HG02610 (cell line): Measurements from ENCODE around the gene TRRAP.
"Not testable (repeated sequence)": the region's sequence is repeated elsewhere in the genome, so short reads cannot be mapped to it uniquely, and the experiment has no call there.

Source experiments
- ATAC-seq: cut with Tn5 transposase; IDR thresholded peaks from one replicate; pipeline ENCODE4 v1.9.1; 2021; ENCODE audit warnings: mild to moderate bottlenecking, moderate library complexity; ENCODE audit not compliant: unreplicated experiment

The TRRAP gene

DNA sequence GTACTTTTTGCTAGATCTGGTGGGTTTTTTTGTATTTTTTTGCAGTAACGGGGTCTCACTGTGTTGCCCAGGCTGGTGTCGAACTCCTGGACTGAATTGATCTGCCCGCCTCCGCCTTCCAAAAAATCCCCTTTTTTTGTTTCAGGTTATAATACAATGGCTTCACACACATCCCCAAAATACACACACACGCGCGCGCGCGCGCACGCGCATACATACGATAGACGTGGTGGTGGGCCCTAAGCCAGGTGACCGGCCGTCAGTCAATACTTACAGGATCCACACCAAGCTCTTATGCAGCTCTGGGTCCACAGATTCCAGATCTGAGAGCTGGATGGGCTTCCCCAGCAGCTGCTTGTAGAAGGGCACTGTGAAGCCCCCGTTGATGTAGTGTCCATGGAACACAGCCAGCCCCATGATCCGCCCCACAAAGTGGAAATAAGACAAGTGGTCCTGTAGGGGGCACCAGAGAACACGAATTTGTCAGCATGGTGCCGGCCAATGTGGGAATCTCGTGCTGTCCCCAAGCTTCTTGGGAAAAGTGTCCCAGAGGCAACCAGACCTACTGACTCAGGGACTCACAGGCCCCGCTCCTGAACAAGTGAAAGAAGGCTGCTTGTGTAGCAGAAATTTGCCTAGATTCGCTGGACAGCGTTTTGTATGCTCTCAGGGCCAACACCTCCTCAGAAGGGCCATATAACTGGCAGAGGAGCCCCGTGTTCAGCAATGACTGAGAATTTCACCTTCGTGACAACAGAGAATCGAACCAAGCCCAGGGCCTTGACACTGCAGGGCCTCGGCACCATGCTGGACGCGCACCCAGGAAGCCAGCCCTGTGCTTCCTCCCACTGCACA, 162.0 kb downstream of the TRRAP start:
- no peak for ATAC-seq

GRCh38 chr7:99041526-99041925, 163.2 kb downstream of the TRRAP start:
- ATAC-seq = no peak

- ATAC-seq = no peak
These were observed 164.6 kb downstream of the TRRAP start for GRCh38 chr7:99042957-99043356.

DNA sequence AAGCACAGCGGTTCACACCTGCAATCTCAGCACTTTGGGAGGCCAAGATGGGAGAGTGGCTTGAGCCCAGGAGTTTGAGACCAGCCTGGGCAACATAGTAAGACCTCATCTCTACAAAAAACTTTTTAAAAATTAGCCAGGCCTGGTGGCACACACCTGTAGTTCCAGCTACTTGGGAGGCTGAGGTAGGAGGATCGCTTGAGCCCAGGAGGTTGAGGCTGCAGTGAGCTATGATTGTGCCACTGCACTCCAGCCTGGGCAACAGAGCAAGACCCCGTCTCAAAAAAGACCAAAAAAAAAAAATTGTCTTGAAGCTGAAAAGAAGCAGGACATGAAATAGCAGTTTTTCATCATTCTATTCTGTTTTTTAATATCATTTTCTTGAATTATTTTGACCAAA, 166.5 kb downstream of the TRRAP start:
- not testable (repeated sequence) for ATAC-seq

DNA sequence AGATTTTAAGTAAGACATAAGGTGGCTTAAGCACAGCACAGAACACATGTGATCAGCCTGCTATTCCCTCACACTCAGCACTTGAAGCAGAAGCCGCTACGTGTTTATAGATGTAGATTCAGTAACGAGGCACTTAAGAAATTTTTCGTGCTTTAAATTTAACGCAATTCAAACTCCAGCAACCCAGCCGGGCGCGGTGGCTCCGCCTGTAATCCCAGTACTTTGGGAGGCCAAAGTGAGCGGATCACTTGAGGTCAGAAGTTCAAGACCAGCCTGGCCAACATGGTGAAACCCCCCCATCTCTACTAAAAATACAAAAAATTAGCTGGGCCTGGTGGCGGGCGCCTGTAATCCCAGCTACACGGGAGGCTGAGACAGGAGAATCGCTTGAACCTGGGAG, 167.9 kb downstream of the TRRAP start:
- not testable (repeated sequence) for ATAC-seq

DNA sequence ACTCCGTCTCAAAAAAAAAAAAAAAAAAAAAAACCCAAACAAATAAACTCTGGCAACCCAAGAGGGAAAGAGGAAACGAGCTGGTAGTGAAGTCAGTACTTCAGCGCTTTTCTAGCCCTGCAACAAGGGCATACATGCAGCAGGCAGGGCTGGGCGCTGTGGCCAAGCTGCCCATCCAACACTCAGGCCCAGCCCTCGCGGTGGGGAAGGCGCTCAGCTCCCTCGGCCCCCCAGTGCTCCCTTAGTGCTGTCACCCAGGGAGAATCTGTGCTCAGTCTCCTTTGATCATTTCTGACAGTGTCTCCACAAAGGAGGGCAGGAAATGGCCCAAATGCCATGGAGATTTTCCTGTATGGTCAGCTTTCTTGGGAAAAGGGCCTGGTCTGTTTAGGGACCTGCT, 168.4 kb downstream of the TRRAP start:
- ATAC-seq = no peak

- ATAC-seq = no peak
These were observed 169.3 kb downstream of the TRRAP start for GRCh38 chr7:99047526-99048077.

- no peak for ATAC-seq
These were observed 172.6 kb downstream of the TRRAP start for GRCh38 chr7:99050971-99051370.

DNA sequence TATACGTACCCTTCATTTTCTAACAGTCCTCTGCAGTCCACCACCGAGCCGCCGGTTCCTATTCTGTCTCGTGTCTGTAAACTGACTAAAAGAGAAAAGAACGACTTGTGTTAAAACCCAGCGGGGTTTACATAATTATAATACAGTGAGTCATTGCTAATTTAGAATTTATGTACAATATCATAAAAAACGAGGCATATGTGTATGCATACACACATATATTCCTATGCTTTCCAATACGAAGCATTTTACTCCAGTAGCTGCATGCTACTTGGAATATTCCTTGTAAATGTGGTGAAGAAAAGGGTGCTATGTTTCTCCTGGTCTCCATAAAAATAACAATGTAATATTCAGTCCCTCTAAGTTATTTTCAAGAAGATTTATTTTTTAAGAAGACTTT, 176.4 kb downstream of the TRRAP start:
- ATAC-seq = no peak

- no peak for ATAC-seq
These were observed 182.9 kb downstream of the TRRAP start for GRCh38 chr7:99061001-99061776.
